ENCODE results near the gene RIMS4. TPM values are rescaled to one million over a fixed set of nuclear protein-coding genes. Genes with fewer than 3 reads are reported as not detected.
"Not testable (repeated sequence)": the region's sequence is repeated elsewhere in the genome, so short reads cannot be mapped to it uniquely, and the experiment has no call there.

Gene RIMS4
- total RNA-seq, 1 donor from 2014 or later: not detected

GRCh38 chr20:44830995-44831394, 20.6 kb upstream of the RIMS4 start:
- no peak for DNase-seq (ENCODE audit: low read depth, low spot score)

DNA sequence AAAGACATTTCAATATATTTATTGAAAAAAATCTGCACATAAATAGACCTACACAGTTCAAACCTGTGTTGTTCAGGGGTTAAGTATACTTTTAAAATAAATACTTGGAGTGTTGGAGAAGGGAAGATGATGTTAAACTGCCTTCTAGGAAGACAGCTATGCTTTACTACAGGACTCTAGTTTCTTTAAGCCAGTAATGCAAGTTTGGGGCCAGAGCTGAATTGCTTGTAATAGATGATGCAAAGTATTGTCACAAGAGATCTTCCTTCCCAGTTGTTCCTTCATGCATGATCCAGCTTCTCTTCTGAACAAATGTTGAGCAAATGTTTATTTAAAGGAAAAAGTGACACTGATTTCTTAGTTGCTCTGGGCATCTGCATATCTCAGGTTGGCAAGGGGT, 20.2 kb upstream of the RIMS4 start:
- no peak for DNase-seq (ENCODE audit: low read depth, low spot score)

DNA sequence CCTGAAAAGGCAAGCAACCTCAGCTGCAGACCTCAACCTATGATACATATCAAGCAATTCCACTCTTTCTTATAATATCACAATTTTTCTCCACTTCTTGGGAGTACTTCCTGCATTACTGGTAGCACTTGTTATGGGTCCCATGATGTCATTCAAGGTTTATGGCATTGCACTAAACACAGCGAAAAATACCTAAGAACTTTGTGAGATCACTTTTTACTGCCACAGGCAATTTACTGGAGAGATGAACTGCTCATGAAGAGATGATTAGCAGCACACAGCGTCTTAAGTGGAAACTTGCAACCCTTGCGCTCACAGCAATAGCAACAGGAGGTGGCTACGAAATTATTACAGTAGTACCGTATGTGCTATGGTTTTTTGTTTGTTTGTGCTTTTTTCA, 19.3 kb upstream of the RIMS4 start:
- no peak for DNase-seq (ENCODE audit: low read depth, low spot score)

DNA sequence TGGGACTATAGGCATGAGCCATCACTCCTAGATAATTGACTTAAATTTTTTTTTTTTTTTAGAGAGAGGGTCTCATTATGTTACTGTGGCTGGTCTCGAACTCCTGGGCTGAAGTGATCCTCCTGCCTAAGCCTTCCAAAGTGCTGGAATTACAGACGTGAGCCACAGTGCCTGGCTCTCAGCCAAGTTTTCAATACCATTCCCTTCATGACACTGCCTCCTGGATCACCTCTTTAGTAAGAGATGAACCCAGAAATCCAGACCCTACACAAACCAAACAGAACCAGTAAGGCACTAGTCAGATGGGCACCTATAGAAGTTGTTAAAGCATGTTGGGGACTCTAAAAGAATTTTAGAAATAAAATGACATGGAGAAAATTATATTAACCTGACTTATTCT, 18.3 kb upstream of the RIMS4 start:
- DNase-seq (ENCODE audit: low read depth, low spot score): no peak

DNA sequence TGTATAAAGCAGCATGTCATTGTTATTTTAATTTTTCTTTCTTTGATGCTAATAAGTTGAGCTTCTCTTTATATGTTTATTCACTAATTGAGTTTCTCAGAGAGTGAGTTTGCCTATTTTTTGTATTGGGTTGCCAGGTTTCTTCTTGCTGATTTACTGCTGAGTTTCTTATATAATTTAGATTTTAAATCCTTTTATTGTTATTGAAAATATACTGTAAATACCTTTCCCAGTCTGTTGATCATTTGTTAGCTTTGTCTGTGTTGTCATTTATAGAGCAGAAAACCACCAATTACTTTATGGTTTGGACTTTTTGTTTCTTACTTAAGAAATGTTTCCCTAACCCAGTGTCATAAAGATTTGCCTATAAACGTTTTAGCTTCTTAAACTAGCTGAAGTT, 17.1 kb upstream of the RIMS4 start:
- DNase-seq (ENCODE audit: low read depth, low spot score): no peak

DNA sequence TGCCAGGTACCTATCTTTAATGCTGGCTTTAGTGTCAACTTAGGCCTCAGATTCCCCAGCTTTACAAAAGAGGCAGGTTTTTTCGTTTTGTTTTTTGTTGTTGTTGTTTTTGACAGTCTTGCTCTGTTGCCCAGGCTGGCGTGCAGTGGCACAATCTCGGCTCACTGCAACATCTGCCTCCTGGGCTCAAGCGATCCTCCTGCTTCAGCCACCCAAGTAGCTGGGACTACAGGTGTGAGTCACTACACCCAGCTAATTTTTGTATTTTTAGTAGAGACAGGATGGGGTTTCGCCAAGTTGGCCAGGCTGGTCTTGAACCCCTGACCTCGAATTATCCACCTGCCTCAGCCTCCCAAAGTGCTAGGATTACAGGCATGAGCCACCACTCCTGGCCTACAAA, 11.2 kb upstream of the RIMS4 start:
- DNase-seq (ENCODE audit: low read depth, low spot score): not testable (repeated sequence)

DNA sequence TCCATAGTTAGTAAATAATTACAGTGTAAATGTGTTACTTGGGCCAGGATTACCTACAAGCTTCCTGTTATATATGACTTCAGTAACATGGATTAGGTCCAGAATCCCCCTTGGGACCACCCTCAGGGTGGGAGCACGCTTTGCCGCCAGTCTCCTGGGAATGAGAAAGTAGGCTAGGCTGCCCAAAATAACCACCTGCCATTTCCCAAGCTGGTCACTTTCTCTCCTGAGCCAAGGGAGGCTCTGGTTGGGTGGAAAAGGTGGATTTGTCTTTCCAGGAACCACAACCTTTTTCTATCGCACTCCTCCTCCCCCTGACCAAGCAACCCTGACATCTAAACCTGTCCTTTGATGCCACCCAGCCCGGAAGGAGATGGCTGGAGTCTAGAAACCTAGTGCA, 9.6 kb upstream of the RIMS4 start:
- DNase-seq (ENCODE audit: low read depth, low spot score): no peak

DNA sequence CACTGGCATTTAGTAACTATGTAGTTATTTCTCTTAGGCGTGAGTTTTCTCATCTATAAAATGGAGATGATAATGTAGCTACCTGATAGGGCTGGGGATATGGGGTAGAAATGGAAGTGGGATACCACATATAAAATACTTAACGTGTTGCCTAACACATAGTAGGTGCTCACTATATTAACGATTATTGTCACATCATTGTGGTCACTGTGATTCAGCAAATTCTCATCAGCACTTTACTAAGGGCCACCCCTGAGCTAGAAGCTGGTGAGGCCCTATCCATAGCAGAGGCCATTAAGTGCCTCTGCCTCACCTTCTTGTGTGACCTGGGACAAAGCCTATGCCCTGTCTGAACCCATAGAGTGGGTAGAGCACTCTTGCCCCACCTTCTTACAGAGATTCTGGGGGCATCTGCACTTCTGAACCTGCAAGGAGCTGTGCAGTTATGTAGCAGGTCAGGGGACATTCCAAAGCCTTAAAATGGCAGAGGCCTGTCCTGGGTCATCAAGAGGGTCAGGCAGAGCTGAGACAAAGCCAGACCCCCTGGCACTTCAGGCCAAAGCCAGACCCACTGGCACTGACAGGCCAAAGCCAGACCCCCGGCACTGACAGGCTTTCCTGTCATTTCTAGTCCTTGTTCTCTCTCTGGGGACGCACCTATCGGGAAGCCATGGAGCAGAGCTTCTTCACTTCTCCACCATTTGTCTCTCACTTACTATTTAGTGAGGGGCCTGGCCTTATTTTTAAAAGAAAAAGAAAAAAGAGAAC, 7.0 kb upstream of the RIMS4 start:
- no peak for DNase-seq (ENCODE audit: low read depth, low spot score)

- DNase-seq (ENCODE audit: low read depth, low spot score): no peak
Observed at GRCh38 chr20:44814937-44815336, 4.6 kb upstream of the RIMS4 start.

DNA sequence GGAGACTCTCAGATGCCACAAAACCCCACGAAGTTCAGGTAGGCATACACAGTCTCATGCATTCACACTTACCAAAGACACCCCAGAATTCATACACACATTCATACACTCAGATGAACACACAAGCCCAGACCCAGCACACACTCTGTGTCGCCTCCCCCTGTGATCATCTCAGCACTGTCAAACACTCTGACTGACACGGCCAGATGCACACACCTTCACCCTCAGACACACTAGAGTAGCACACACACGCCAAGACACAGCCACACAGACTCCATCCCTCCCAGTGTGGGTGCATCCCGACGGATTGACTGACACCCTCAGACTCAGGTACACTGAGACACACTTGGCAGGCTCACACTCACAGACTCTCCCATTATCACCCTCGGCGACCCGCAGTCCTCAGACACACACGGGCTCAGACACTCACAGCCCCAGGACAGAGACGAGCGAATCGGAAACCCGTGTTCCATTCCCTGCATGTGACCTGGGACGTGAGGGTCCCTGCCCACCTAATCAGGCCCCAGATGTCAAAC, 872 bp upstream of the RIMS4 start:
- no peak for DNase-seq (ENCODE audit: low read depth, low spot score)

GRCh38 chr20:44810061-44810390, 320 bp downstream of the RIMS4 start:
- no peak for DNase-seq (ENCODE audit: low read depth, low spot score)

GRCh38 chr20:44809380-44810060, 826 bp downstream of the RIMS4 start:
- no peak for DNase-seq (ENCODE audit: low read depth, low spot score)

GRCh38 chr20:44807684-44808056, 2.7 kb downstream of the RIMS4 start:
- DNase-seq (ENCODE audit: low read depth, low spot score): no peak

GRCh38 chr20:44807051-44807683, 3.2 kb downstream of the RIMS4 start:
- DNase-seq (ENCODE audit: low read depth, low spot score): no peak

- no peak for DNase-seq (ENCODE audit: low read depth, low spot score)
Observed at GRCh38 chr20:44805979-44806620, 4.2 kb downstream of the RIMS4 start.

DNA sequence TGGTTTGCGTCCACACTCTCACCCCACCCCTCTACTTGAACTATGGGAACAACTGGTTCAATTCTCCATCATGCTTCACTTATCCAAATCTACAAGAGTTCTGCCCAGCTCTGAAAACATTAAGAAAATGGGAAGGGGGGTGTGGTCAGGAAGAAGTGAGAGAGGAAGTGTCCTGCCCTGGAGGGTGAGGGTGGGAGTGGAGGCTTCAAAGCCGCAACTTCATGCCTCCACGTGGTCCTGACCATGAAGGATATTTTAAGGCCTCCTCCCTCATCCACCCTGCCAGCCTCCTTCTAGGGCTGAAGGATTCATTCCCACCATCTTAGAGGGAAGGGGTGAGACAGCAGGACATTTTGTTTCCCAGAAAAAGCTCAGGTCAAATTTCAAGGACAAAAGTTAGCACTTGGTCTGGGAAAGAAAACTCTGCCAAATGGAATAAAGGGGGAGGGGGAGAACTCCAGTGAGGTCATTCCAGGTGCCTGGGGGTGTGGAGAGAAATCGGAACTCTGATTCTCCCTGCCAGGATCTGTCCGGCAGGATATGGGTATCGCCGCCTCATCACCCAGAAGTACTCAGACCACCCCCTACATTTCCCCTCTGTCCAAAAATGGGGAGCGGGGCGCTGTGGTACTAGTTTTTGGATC, 4.9 kb downstream of the RIMS4 start:
- no peak for DNase-seq (ENCODE audit: low read depth, low spot score)

GRCh38 chr20:44803383-44803941, 6.9 kb downstream of the RIMS4 start:
- DNase-seq (ENCODE audit: low read depth, low spot score): no peak

DNA sequence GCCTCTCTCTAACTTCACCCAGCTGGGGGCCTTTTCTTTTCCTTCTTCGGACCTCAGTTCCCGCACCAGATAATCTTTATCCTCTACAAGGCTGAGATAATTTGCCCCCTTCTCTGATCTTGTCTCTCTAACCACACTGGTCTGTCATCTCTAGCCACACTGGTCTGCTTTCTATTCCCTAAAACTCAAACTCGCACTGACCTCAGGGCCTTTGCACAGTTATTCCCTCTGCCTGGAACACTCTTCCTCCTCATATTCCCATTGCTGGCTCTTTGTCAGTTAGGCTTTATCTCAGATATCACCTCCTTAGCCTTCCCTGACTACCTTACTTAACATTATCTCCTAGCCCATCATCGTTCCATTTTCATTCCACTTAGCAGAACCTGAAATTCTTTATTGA, 7.6 kb downstream of the RIMS4 start:
- DNase-seq (ENCODE audit: low read depth, low spot score): no peak

DNA sequence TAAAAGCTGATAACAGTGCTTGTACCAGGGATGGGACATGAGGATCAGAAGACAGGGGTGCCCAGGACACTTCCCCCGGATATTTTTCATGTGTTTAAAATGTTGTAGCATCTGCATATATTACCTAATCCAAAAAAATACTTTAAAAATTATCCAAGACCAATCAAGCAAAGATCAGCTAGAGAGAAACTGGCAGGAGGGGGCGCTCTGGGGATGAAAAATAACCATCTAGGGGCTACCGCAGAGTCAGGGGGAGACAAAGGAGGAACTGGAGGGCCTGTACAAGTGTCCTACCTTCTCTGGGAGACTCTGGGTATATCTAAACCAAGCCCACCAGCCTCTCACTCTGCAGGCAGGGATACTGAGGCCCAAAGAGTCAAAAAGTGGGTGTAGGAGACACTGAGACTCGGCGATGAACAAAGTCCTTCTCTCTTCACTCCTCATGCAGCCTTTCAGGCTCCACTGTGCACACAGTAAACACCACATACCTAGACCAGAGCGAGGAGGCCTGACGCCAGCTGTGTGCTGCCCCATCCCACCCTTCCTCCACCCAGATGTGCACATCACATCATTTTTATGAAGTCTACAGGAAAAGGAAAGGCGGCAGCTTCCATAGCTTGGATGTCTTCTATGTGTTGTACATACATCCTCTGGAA, 9.8 kb downstream of the RIMS4 start:
- no peak for DNase-seq (ENCODE audit: low read depth, low spot score)

DNA sequence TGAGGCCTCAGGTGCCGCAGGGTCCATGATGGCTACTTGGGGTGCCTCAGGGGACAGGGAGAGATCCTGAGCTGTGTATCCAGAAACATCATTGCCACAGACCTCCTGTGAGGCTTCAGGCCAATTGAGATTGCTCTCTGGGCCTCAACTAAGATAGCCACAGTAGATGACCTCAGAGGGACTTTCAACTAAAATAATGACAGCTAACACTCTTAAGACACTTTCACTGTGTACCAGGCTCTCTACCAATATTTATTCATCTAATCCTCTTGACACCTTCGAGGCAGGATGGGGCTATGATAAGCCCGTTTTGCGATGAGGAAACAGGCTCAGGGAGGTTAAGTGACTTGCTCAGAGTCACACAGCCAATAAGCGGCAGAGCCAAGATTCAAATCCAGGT, 10.7 kb downstream of the RIMS4 start:
- no peak for DNase-seq (ENCODE audit: low read depth, low spot score)

Measured in pulmonary artery endothelial cell (primary cell).